ENCODE results near the gene PTGIR. TPM values are rescaled to one million over a fixed set of nuclear protein-coding genes. Genes with fewer than 3 reads are reported as not detected.

PTGIR gene
- polyA plus RNA-seq, 1 donor (not counting 4 experiments of a cell fraction or from before 2014, with no cell fraction given), result not detected

- Histone ChIP-seq H3K36me3 (ENCODE audit: control insufficient read depth in 2 of 2, extremely low read depth in 1 of 2, insufficient read depth in 2 of 2, low read length in 2 of 2) (no peaks in the 10 kb centered on the region), H3K4me1 (ENCODE audit: control insufficient read depth, extremely low read depth, insufficient read depth, low read length) (no peaks in the 10 kb centered on the region), H4K20me1 (ENCODE audit: control insufficient read depth, extremely low read depth, insufficient read depth, low read length) (no peaks in the 10 kb centered on the region), H3K4me3 (ENCODE audit: control insufficient read depth in 2 of 3, extremely low read depth in 1 of 3, insufficient read depth in 2 of 3, low read depth in 1 of 3, low read length in 3 of 3) (no peak overlapping the region), H3K9ac (ENCODE audit: control insufficient read depth, extremely low read depth, insufficient read depth, low read length) (no peak overlapping the region), H3K4me2 (ENCODE audit: control insufficient read depth, extremely low read depth, insufficient read depth, low read depth, low read length) (no peak overlapping the region), H3K9me1 (ENCODE audit: control insufficient read depth, extremely low read depth, insufficient read depth, low read length) (no peaks in the 10 kb centered on the region), H3K27ac (ENCODE audit: control insufficient read depth, insufficient read depth, low read length) (no peak overlapping the region), H3K79me2 (ENCODE audit: control insufficient read depth, insufficient read depth, low read length) (no peaks in the 10 kb centered on the region), H2AFZ (ENCODE audit: control insufficient read depth, low read length) (no peak overlapping the region), H3K27me3 (ENCODE audit: control insufficient read depth, extremely low read depth, insufficient read depth, low read length) (no peaks in the 10 kb centered on the region), H3K9me3 (ENCODE audit: control insufficient read depth, low read depth, low read length) (no peaks in the 10 kb centered on the region)
- dilution Hi-C loops (cut with MboI; ENCODE audit: extremely low pct_ligation_motif_present, low sequenced_read_pairs), result no loop called here
- FAIRE-seq (no peak), DNase-seq (ENCODE audit: low read depth, low spot score) (no peak)
- no peak for TF ChIP-seq EZH2 (IDR thresholded peaks at IDR 0.05; ENCODE audit: low read length)
Observed at GRCh38 chr19:46585539-46585938, 39.4 kb downstream of the PTGIR start.

- Histone ChIP-seq H3K27ac (ENCODE audit: control insufficient read depth, insufficient read depth, low read length) (no peak overlapping the region), H3K27me3 (ENCODE audit: control insufficient read depth, extremely low read depth, insufficient read depth, low read length) (no peaks in the 10 kb centered on the region), H3K9ac (ENCODE audit: control insufficient read depth, extremely low read depth, insufficient read depth, low read length) (no peak overlapping the region), H4K20me1 (ENCODE audit: control insufficient read depth, extremely low read depth, insufficient read depth, low read length) (no peaks in the 10 kb centered on the region), H3K9me3 (ENCODE audit: control insufficient read depth, low read depth, low read length) (no peaks in the 10 kb centered on the region), H3K36me3 (ENCODE audit: control insufficient read depth in 2 of 2, extremely low read depth in 1 of 2, insufficient read depth in 2 of 2, low read length in 2 of 2) (no peaks in the 10 kb centered on the region), H3K4me2 (ENCODE audit: control insufficient read depth, extremely low read depth, insufficient read depth, low read depth, low read length) (no peak overlapping the region), H3K9me1 (ENCODE audit: control insufficient read depth, extremely low read depth, insufficient read depth, low read length) (no peaks in the 10 kb centered on the region), H3K4me1 (ENCODE audit: control insufficient read depth, extremely low read depth, insufficient read depth, low read length) (no peaks in the 10 kb centered on the region), H3K4me3 (ENCODE audit: control insufficient read depth in 2 of 3, extremely low read depth in 1 of 3, insufficient read depth in 2 of 3, low read depth in 1 of 3, low read length in 3 of 3) (no peak overlapping the region), H3K79me2 (ENCODE audit: control insufficient read depth, insufficient read depth, low read length) (no peaks in the 10 kb centered on the region), H2AFZ (ENCODE audit: control insufficient read depth, low read length) (no peak overlapping the region)
- dilution Hi-C loops (cut with MboI; ENCODE audit: extremely low pct_ligation_motif_present, low sequenced_read_pairs), result no loop called here
- TF ChIP-seq EZH2 (IDR thresholded peaks at IDR 0.05; ENCODE audit: low read length) (no peak), CTCF (optimal IDR thresholded peaks at IDR 0.05 in 1 of 3, IDR thresholded peaks at IDR 0.05 in 1 of 3, conservative IDR thresholded peaks at IDR 0.05 in 1 of 3; ENCODE audit: extremely low read depth in 1 of 3, insufficient read depth in 2 of 3, low read length in 3 of 3) (no peak)
- DNase-seq (ENCODE audit: low read depth, low spot score), result no peak
- no peak for FAIRE-seq
Observed at GRCh38 chr19:46580247-46580646, 44.6 kb downstream of the PTGIR start.

GRCh38 chr19:46579361-46579879 lies 45.5 kb downstream of the PTGIR start:
- no peaks in the 10 kb centered on the region for H3K36me3 ChIP-seq (ENCODE audit: control insufficient read depth in 2 of 2, extremely low read depth in 1 of 2, insufficient read depth in 2 of 2, low read length in 2 of 2)
- dilution Hi-C loops (cut with MboI; ENCODE audit: extremely low pct_ligation_motif_present, low sequenced_read_pairs), result no loop called here
- no peak overlapping the region for H3K4me3 ChIP-seq (ENCODE audit: control insufficient read depth in 2 of 3, extremely low read depth in 1 of 3, insufficient read depth in 2 of 3, low read depth in 1 of 3, low read length in 3 of 3)
- FAIRE-seq (no peak), DNase-seq (ENCODE audit: low read depth, low spot score) (no peak)
- H3K4me2 ChIP-seq (ENCODE audit: control insufficient read depth, extremely low read depth, insufficient read depth, low read depth, low read length), result no peak overlapping the region
- no peaks in the 10 kb centered on the region for H3K79me2 ChIP-seq (ENCODE audit: control insufficient read depth, insufficient read depth, low read length)
- no peaks in the 10 kb centered on the region for H4K20me1 ChIP-seq (ENCODE audit: control insufficient read depth, extremely low read depth, insufficient read depth, low read length)
- no peaks in the 10 kb centered on the region for H3K9me1 ChIP-seq (ENCODE audit: control insufficient read depth, extremely low read depth, insufficient read depth, low read length)
- H3K9ac ChIP-seq (ENCODE audit: control insufficient read depth, extremely low read depth, insufficient read depth, low read length), result no peak overlapping the region
- no peak for TF ChIP-seq CTCF (optimal IDR thresholded peaks at IDR 0.05 in 1 of 3, IDR thresholded peaks at IDR 0.05 in 1 of 3, conservative IDR thresholded peaks at IDR 0.05 in 1 of 3; ENCODE audit: extremely low read depth in 1 of 3, insufficient read depth in 2 of 3, low read length in 3 of 3)
- no peak overlapping the region for H2AFZ ChIP-seq (ENCODE audit: control insufficient read depth, low read length)
- H3K9me3 ChIP-seq (ENCODE audit: control insufficient read depth, low read depth, low read length), result no peaks in the 10 kb centered on the region
- H3K4me1 ChIP-seq (ENCODE audit: control insufficient read depth, extremely low read depth, insufficient read depth, low read length), result no peaks in the 10 kb centered on the region
- H3K27me3 ChIP-seq (ENCODE audit: control insufficient read depth, extremely low read depth, insufficient read depth, low read length), result no peaks in the 10 kb centered on the region
- no peak overlapping the region for H3K27ac ChIP-seq (ENCODE audit: control insufficient read depth, insufficient read depth, low read length)

Data from keratinocyte (primary cell).